HUES64 (cell line): ENCODE results near the gene PTPRF.

ENCODE experiments used
- H3K27ac ChIP-seq: 2 replicates; pipeline ENCODE4 v1.7.0; 2013; ENCODE audit warnings: low read depth, low read length, inconsistent platforms
- H3K27me3 ChIP-seq: 2 replicates; pipeline ENCODE4 v1.6.1; 2013; ENCODE audit warnings: mild to moderate bottlenecking, low read length; ENCODE audit not compliant: insufficient read depth
- H3K36me3 ChIP-seq: 2 replicates; pipeline ENCODE4 v1.6.1; 2013; ENCODE audit warnings: mild to moderate bottlenecking, low read length; ENCODE audit not compliant: insufficient read depth
- H3K4me1 ChIP-seq: 2 replicates; pipeline ENCODE4 v1.6.1; 2013; ENCODE audit warnings: mild to moderate bottlenecking, low read length, moderate library complexity; ENCODE audit not compliant: insufficient read depth
- H3K4me3 ChIP-seq: 2 replicates; pipeline ENCODE4 v1.5.1; 2013; ENCODE audit warnings: mild to moderate bottlenecking, low read length, moderate library complexity
- H3K9ac ChIP-seq: 2 replicates; pipeline ENCODE4 v1.6.1; 2013; ENCODE audit warnings: mild to moderate bottlenecking, low read depth, low read length
- H3K9me3 ChIP-seq: 2 replicates; pipeline ENCODE4 v1.6.1; 2013; ENCODE audit warnings: low read depth, low read length; ENCODE audit not compliant: insufficient read depth
- WGBS: fragments of 150-250, 120-280 bp; methylation state at CpG from one replicate; pipeline ENCODE4 v1.1.7; 2013; ENCODE audit warnings: missing lambda C conversion rate; 5-methylcytosine and 5-hydroxymethylcytosine counted together

PTPRF gene

DNA sequence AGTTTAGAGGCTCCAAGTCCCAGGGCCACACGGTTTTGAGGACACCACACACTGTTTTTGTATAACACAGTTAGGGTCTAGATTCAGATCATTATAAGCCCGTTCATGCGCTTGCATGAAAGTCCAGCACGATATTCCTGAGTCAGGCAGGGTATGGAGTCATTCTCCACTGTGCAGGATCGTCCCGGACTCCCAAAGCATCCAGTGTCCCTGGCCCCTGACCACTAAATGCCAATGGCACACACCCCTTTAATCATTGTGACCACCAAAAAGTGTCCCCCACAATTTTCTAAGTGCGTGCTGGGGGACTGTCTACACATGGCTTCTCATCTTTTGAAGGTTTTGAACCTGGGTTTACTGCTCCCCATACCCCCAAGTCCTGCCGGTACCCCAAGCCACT is 27.1 kb upstream of the PTPRF start:
- no peaks in the 10 kb centered on the region for H3K4me1 ChIP-seq
- no peak overlapping the region for H3K9ac ChIP-seq
- H3K36me3 ChIP-seq, result no peaks in the 10 kb centered on the region
- 94% methylated on average over 8 of the region's 8 CpGs for WGBS
- peaks cover 6% of the 10 kb centered on the region; the same call in 1 of the 2 replicates for H3K27me3 ChIP-seq
- no peaks in the 10 kb centered on the region for H3K9me3 ChIP-seq
- H3K27ac ChIP-seq, result no peak overlapping the region
- no peak overlapping the region for H3K4me3 ChIP-seq

DNA sequence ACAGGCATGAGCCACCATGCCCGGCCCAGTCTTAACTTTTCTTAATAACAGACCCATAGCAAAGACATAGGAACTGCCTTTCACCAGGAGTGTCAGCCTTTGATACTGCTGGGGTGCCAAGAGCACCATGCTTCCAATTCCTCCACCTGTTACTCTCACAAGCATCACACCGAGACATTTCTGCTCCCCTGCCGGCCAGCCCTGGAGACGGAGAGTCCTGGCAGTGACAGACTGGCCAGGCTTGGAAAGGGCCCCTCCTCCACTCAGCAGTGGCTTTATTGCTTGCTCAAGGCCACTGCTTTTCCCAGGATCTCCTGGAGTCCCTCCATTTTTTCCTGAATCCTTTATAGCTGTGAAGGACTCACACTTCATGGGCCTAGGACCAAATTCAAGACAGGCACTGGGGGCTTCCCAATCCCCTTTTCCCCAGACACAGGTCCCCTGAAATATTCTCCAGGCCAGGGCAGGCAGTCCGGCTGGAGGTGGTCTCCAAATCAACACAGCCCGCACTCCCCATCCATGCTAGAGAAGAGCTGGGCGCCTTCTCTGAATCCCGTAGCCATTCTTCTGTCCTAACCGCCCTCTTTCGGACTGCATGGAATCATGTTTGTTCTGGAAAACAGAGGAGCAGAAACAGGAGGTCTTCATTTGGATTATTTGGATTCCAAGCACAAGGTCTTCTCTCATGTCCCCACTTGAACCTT is 25.5 kb upstream of the PTPRF start:
- Histone ChIP-seq H3K36me3 (no peaks in the 10 kb centered on the region), H3K27ac (no peak overlapping the region), H3K4me1 (no peaks in the 10 kb centered on the region), H3K4me3 (no peak overlapping the region), H3K27me3 (peaks cover 6% of the 10 kb centered on the region; the same call in 1 of the 2 replicates), H3K9ac (no peak overlapping the region), H3K9me3 (no peaks in the 10 kb centered on the region)
- 88% methylated on average over 10 of the region's 10 CpGs for WGBS

DNA sequence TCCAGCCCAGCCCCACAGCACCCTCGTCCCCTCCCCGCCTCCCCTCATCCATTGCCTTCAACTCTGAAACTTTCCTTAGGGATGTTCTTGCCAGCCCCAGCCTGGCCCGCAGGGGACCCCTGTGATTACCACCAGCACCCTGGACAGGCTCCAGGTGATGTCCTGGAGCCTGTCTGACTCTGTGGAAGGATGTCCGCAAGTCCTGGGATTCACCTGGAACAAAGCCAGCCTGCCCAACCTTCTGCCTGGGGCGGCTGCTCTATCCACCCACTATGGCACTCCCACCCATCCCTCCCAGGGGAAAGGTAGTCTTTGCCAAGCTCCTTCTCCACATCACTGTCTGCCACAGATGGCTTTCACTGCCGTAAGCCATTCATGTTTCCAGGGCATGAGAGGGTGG is 24.4 kb upstream of the PTPRF start:
- Histone ChIP-seq H3K36me3 (no peaks in the 10 kb centered on the region), H3K27me3 (peaks cover 6% of the 10 kb centered on the region; the same call in 1 of the 2 replicates), H3K9ac (no peak overlapping the region), H3K4me1 (no peaks in the 10 kb centered on the region), H3K27ac (no peak overlapping the region), H3K4me3 (no peak overlapping the region), H3K9me3 (no peaks in the 10 kb centered on the region)
- 93% methylated on average over 6 of the region's 6 CpGs for WGBS

DNA sequence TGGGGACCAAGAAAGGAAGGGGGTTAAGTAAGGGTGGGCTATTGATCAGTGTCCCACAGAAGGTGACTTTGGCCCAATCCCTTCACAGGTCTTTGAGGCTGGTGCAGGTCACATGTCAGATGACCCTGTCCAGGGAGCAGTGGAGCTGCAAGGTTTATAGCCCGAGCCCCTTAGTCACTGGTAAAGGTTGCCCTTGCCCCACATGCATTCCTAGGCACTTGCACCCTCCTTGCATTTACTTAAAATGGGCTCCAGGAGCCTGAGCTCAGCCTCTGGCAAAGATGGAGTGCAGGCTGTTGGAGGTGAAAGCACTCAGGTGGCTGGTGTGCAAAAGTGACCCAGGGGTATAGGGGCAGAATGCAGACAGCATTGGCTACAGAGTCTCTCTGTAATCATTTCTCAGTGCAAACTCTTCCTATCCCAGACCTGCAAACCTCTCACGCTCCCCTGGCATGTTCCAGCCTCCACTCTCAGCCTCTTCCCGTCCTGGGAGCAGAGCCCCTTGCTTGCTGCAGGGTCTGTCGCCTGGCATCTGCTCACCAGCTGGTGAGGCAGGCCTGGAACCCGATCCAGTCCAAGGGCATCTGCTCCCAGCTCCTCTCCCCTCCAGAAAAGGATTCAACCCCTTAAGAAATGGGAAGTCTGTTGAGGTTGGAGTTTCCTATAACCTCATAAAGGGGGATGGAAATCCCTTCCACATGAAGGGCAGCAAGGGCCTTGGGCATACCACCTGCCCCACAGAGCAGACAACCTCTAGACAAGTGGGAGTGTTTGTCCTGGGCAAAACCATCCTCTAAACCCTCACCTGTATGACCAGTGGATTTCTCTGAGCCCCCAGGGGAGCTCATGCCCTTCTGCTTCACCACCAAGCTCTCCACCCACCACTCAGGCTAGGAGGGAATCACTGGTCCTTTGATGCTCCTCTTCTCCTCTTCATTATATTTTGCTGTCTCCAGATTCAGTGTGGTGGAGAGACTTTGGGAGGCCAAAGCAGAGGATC is 23.1 kb upstream of the PTPRF start:
- Histone ChIP-seq H3K36me3 (no peaks in the 10 kb centered on the region), H3K27me3 (peaks cover 6% of the 10 kb centered on the region; the same call in 1 of the 2 replicates), H3K4me1 (no peaks in the 10 kb centered on the region), H3K27ac (no peak overlapping the region), H3K4me3 (no peak overlapping the region), H3K9ac (no peak overlapping the region), H3K9me3 (no peaks in the 10 kb centered on the region)
- 87% methylated on average over 5 of the region's 5 CpGs for WGBS

DNA sequence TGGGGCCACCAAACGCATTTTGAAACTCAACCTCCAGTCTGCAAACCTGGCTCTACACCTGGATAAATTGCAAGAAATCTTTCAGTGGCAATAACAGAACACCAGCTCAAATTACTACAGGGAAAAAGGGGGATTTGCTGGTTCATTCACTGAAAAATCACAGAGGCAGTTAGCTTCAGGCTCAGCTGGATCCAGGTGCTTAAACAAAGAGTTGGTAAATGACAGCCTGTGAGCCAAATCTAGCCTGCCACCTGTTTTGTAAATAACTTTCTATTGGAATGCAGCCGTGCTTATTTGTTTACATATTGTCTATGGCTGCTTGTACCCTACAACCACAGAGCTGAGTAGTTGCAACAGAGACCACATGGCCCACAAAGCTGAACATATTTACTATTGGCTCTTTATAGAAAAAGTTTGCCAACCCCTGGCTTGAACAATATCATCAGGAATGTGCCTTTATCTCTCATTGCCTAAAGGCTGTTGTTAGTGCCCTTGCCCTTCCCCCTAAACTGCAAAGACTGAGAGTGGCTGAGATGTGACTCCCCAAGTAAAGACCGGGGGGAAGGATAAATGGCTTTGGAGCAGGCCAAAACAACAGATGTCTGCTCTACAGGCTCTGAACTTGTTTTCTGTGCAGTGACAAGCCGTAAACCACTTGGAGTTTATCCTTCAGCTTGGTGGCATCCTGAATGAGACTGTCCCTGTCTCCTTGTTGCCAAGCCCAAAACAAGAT is 21.5 kb upstream of the PTPRF start:
- Histone ChIP-seq H3K9ac (no peak overlapping the region), H3K4me1 (no peaks in the 10 kb centered on the region), H3K27ac (no peak overlapping the region), H3K36me3 (no peaks in the 10 kb centered on the region), H3K4me3 (no peak overlapping the region), H3K9me3 (no peaks in the 10 kb centered on the region), H3K27me3 (peaks cover 6% of the 10 kb centered on the region; the same call in 1 of the 2 replicates)
- 84% methylated on average over 4 of the region's 4 CpGs for WGBS

DNA sequence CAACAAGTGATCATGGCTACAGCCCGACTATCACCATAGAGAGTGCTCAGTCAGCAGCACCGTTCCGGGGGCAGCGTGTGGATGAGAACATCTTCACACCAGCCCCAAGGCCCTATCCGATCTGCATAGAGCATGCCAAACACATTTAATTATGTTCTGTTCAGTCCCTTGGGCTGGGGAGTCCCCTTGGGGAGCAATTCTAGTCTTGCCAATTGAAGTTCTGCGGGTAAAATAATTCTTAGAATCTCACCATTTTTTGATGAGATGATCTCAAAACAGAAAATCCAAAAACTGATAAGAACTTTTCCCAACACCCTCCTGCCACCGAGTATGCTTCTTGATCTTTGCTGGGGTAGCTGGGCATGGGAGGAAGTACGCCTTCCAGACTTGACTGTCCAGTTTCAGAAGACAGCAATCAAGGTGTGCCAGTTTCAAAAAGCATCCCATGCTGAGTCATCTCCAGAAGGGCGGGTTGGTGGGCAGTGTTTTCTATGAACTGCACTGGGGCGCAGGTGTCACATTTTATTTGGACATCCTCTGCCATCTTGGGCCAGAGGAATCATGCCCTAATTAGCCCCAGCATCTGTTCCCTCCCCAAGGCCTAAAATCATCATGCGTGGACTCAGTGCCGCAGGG is 20.8 kb upstream of the PTPRF start:
- whole genome bisulfite sequencing, result 94% methylated on average over 12 of the region's 12 CpGs
- Histone ChIP-seq H3K27ac (no peak overlapping the region), H3K4me3 (no peak overlapping the region), H3K9me3 (no peaks in the 10 kb centered on the region), H3K9ac (no peak overlapping the region), H3K27me3 (peaks cover 6% of the 10 kb centered on the region; the same call in 1 of the 2 replicates), H3K36me3 (no peaks in the 10 kb centered on the region), H3K4me1 (no peaks in the 10 kb centered on the region)

DNA sequence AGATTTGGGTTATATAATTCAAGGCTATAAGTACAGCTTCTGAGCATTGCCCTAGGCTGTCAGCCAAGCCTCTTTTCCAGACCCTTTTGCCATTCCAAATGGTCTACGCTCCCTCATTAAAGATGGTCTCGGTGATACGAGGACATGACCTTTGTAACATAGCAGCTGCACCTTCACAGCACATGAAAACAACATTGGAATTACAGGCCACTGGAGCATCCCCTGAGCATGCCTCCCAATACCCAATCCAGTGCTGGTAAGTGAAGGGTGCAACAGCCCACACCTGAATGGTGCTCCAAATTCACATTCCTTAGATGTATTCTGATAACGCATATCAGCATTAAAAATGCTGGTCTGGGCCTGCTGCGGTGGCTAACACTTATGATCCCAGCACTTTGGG is 20.1 kb upstream of the PTPRF start:
- Histone ChIP-seq H3K9ac (no peak overlapping the region), H3K4me3 (no peak overlapping the region), H3K27me3 (0 out of 2 replicates have a peak, but pooled peaks cover 4% of the 10 kb centered on the region), H3K9me3 (no peaks in the 10 kb centered on the region), H3K36me3 (no peaks in the 10 kb centered on the region), H3K27ac (no peak overlapping the region), H3K4me1 (no peaks in the 10 kb centered on the region)
- 93% methylated on average over 5 of the region's 5 CpGs for WGBS

DNA sequence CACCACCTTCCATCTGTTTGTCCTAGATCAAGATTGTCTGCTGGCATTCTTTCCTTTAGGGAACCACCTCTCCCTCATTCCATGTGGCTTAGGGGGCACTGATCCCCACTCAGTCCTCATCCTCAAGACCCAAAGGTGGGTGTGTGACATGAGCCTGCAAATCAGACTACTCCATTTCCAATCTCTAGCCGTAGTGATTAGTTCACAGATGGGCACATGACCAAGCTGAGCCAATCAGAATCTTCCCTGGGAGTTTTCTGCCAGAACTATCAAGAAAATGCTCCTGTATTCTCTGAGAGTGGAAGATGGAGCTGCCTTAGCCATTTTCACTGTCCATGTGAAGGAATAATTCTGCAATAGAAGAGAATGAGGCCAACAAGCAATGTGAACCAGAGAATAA is 19.3 kb upstream of the PTPRF start:
- H3K4me3 ChIP-seq, result no peak overlapping the region
- 94% methylated on average over 1 of the region's 1 CpG for WGBS
- H3K4me1 ChIP-seq, result no peaks in the 10 kb centered on the region
- H3K27ac ChIP-seq, result no peak overlapping the region
- no peaks in the 10 kb centered on the region for H3K9me3 ChIP-seq
- no peaks in the 10 kb centered on the region for H3K36me3 ChIP-seq
- H3K27me3 ChIP-seq, result 0 out of 2 replicates have a peak, but pooled peaks cover 4% of the 10 kb centered on the region
- H3K9ac ChIP-seq, result no peak overlapping the region

DNA sequence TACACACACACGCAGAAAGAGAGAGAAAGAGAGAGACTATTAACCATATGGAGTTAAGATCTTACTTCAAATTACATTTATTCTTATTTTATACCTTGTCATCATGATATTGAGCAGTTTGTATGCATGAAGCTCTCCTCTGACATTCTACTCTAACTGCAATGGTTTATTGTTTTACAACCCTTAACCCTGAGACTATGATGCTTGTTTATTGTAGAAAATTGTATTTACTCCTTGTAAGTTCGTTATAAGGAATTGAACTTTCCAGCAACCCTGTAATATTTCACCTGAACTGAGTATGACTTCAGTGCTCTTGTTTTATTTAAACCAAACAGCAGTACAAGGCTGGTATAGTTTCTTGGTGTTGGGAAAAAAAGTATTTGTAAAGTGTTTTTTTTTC is 18.6 kb upstream of the PTPRF start:
- 90% methylated on average over 1 of the region's 2 CpGs for WGBS
- H3K9me3 ChIP-seq, result no peaks in the 10 kb centered on the region
- no peaks in the 10 kb centered on the region for H3K36me3 ChIP-seq
- H3K27me3 ChIP-seq, result no peaks in the 10 kb centered on the region
- H3K27ac ChIP-seq, result no peak overlapping the region
- H3K4me1 ChIP-seq, result no peaks in the 10 kb centered on the region
- no peak overlapping the region for H3K4me3 ChIP-seq
- no peak overlapping the region for H3K9ac ChIP-seq

DNA sequence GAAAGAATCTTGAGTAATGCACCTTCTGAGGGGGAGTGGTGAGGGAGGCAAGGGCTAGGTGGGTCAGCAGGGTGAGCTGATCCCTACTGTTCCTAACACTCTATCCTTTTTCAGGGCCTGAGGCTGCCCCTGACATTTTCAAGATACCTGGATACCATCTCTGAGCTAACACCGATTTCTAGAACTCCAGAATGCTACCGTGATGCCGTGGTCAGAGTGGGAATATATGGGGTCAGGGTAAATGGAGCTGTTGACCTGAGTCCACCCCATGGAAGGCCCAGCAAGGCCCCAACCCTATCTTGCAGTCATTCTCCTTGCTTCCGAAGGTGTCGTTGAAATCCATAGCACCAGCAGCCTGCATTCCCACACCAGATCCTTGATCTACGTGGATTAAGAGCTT is 18.0 kb upstream of the PTPRF start:
- Histone ChIP-seq H3K9me3 (no peaks in the 10 kb centered on the region), H3K4me3 (no peak overlapping the region), H3K27me3 (no peaks in the 10 kb centered on the region), H3K4me1 (no peaks in the 10 kb centered on the region), H3K27ac (no peak overlapping the region), H3K36me3 (no peaks in the 10 kb centered on the region), H3K9ac (no peak overlapping the region)
- 96% methylated on average over 6 of the region's 6 CpGs for WGBS
